Smooth muscle cell of the brain vasculature (primary cell): ENCODE data around the gene LIPG.
"Not testable (repeated sequence)": the region's sequence is repeated elsewhere in the genome, so short reads cannot be mapped to it uniquely, and the experiment has no call there.

Experiments used
- DNase-seq: peaks from one replicate; pipeline ENCODE4 v3.0.0-alpha.2; 2012; ENCODE audit warnings: low read depth, low spot score

Gene LIPG

DNA sequence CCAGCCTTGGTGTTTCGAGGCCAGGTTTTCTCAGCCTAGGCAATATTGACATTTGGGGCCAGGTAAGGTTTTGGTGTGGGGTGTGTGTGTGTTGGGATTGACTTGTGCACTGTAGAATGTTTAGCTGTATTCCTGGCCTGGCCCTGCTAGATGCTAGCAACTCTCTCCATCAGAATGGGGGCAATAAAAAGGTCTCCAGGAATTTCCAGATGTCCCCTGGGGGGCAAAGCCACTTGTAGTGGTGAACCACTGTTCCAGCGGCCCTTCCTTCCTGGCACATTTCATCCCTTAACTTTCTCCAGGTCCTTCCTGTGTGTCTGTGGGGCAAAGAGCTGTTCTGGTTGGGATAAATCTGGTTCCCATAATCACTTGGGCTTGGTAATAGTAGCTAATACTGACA, 12.0 kb downstream of the LIPG start:
- no peak for DNase-seq

- DNase-seq, result not testable (repeated sequence)
These were observed 17.2 kb downstream of the LIPG start for GRCh38 chr18:49579041-49579440.

GRCh38 chr18:49579583-49579982, 17.7 kb downstream of the LIPG start:
- DNase-seq, result not testable (repeated sequence)

DNA sequence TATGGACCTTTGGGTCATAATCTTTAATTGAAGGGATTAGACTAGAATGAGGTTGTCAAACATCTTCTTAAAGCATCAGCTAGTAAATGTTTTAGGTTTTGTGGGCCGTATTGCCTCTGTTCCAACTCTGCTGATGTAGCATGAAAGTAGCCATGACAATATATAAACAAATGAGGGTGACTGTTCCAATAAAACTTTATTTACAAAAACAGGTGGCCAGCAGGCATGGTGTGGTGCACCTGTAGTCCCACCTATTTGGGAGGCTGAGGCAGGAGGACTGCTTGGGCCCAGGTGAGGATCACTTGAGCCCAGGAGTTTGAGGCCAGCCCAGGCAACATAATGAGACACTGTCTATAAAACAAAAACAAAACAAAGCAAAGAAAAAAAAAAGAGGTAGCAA, 18.4 kb downstream of the LIPG start:
- no peak for DNase-seq

DNA sequence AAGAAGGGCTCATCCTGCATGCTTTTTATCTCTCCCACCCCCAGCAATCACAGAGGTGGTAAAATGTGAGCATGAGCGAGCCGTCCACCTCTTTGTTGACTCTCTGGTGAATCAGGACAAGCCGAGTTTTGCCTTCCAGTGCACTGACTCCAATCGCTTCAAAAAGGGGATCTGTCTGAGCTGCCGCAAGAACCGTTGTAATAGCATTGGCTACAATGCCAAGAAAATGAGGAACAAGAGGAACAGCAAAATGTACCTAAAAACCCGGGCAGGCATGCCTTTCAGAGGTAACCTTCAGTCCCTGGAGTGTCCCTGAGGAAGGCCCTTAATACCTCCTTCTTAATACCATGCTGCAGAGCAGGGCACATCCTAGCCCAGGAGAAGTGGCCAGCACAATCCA, 19.5 kb downstream of the LIPG start:
- no peak for DNase-seq

GRCh38 chr18:49582579-49582978, 20.7 kb downstream of the LIPG start:
- no peak for DNase-seq

DNA sequence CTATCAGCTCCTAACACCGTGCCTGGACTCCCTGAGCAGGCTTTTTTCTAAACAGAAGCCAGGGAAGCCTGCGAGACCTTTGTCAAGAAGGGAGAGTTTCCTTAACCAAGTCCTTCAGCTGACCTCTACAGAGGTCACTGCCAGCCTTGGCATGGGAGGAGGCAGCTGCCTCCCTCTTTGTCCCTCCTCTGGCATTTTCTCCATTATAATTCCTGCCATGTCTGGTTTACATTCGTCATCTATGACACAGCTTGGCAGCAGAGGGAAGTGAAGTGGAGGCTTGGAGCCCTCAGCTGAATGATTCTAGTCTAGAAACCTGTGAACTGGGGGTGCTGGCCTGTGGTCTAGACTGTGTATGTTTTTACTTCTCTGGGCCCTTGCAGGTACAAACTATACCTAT, 22.5 kb downstream of the LIPG start:
- no peak for DNase-seq

GRCh38 chr18:49584951-49585350, 23.1 kb downstream of the LIPG start:
- not testable (repeated sequence) for DNase-seq

- DNase-seq, result no peak
These were observed 24.2 kb downstream of the LIPG start for GRCh38 chr18:49585781-49586663.

GRCh38 chr18:49588171-49588570, 26.3 kb downstream of the LIPG start:
- no peak for DNase-seq

GRCh38 chr18:49588971-49589370, 27.1 kb downstream of the LIPG start:
- no peak for DNase-seq

DNA sequence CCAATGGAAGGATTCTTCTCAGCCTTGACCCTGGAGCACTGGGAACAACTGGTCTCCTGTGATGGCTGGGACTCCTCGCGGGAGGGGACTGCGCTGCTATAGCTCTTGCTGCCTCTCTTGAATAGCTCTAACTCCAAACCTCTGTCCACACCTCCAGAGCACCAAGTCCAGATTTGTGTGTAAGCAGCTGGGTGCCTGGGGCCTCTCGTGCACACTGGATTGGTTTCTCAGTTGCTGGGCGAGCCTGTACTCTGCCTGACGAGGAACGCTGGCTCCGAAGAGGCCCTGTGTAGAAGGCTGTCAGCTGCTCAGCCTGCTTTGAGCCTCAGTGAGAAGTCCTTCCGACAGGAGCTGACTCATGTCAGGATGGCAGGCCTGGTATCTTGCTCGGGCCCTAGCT, 28.8 kb downstream of the LIPG start:
- no peak for DNase-seq

DNA sequence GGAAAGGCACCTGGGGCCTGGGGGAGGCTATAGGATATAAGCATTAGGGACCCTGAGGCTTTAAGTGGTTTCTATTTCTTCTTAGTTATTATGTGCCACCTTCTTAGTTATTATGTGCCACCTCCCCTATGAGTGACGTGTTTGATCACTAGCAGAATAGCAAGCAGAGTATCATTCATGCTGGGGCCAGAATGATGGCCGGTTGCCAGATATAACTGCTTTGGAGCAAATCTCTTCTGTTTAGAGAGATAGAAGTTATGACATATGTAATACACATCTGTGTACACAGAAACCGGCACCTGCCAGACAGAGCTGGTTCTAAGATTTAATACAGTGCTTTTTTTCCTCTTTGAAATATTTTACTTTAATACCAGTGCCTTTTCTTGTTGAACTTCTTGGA, 29.4 kb downstream of the LIPG start:
- peak; percentile 1 for DNase-seq

- DNase-seq, result no peak
These were observed 29.9 kb downstream of the LIPG start for GRCh38 chr18:49591775-49592174.

GRCh38 chr18:49596687-49597086, 34.8 kb downstream of the LIPG start:
- no peak for DNase-seq

GRCh38 chr18:49597157-49597931, 35.5 kb downstream of the LIPG start:
- no peak for DNase-seq

- DNase-seq, result no peak
These were observed 39.4 kb downstream of the LIPG start for GRCh38 chr18:49601211-49601610.

DNA sequence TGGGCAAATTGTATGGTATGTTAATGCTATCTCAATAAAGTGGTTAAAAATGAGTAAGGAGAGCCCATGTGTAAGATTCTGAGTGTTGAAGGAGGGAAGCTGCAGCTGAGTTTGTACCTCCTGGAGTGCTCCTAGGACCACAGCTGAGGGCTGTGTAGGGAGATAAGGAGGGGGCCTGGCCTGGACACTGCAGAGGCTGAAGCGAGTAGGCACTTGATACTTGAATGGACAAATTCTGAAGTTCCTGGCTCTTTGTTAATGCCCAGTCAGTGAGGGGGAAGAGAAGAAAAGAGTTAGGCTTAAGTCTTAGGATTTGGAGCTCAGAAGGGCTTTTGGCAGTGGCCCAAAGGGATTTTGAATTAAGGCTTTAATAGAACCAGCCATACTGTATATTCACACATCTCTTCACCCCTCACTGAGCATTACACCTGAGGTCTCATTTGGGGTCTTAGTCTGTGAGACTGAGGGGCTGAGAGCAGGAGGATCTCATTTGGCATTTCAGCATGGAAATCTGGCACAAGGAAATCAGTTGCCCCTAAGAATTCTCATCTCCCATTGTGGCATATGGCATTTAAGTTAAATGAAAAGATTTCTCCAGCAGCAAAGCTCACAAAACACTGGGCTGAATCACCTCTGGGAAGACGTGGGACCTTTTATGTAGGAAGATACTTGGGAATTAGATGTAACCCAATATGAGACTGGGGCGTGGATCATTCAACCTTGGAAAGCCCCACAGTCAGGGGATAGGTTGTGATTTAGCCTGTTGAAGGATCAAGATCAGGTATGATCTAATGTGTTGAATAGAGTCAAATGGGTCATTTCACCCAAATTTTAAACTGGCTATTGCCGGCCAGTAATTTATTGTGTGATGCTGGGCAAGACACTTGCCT, 46.8 kb downstream of the LIPG start:
- no peak for DNase-seq

- DNase-seq, result no peak
These were observed 47.6 kb downstream of the LIPG start for GRCh38 chr18:49609256-49610021.

- no peak for DNase-seq
These were observed 48.2 kb downstream of the LIPG start for GRCh38 chr18:49610022-49610445.

GRCh38 chr18:49611316-49611715, 49.5 kb downstream of the LIPG start:
- DNase-seq, result no peak
